H1 (cell line): ENCODE results near the gene CARM1. TPM values are rescaled to one million over a fixed set of nuclear protein-coding genes. Genes with fewer than 3 reads are reported as not detected.

ENCODE experiments used
- CTCF ChIA-PET: fragments of 300-600 bp; sonication (Branson Sonifier 250); formaldehyde crosslinking; loops from one replicate; lab custom pipeline; 2021; ENCODE audit not compliant: partially characterized antibody; lab: Charles Lee
- POLR2A ChIA-PET: fragments of 300-600 bp; sonication (Branson Sonifier 250); formaldehyde crosslinking; loops from one replicate; lab custom pipeline; 2021; ENCODE audit warnings: inconsistent platforms; ENCODE audit not compliant: partially characterized antibody; lab: Charles Lee
- DNase-seq, 2 experiments: peaks; one replicate each; pipeline versions ENCODE4 v3.0.0 to v3.0.0-alpha.2; 2010 to 2022; ENCODE audit warnings: low spot score in 2 of 2, low read depth in 1 of 2, mixed read lengths in 1 of 2
- FAIRE-seq: peaks from 2 replicates; lab custom pipeline; 2011; peaks lifted over from hg19 to GRCh38; lab: Jason Lieb, UNC
- H2AFZ ChIP-seq: 2 replicates; pipeline ENCODE4 v1.8.1; 2012; ENCODE audit warnings: low read length, inconsistent platforms
- H2AK5ac ChIP-seq: 2 replicates; pipeline ENCODE4 v1.6.1; 2013; ENCODE audit warnings: low read depth, low read length
- H2BK120ac ChIP-seq: replicated peaks from 2 replicates; pipeline ENCODE3; 2013; ENCODE audit warnings: low read depth, low read length, inconsistent platforms
- H2BK12ac ChIP-seq: 2 replicates; pipeline ENCODE4 v1.6.1; 2013; ENCODE audit warnings: low read depth, low read length
- H2BK15ac ChIP-seq: 2 replicates; pipeline ENCODE4 v1.6.1; 2013; ENCODE audit warnings: low read length
- H2BK20ac ChIP-seq: 2 replicates; pipeline ENCODE4 v1.6.1; 2013; ENCODE audit warnings: low read length
- H2BK5ac ChIP-seq: 2 replicates; pipeline ENCODE4 v1.6.1; 2013; ENCODE audit warnings: low read depth, low read length
- H3K14ac ChIP-seq: 2 replicates; pipeline ENCODE4 v1.6.1; 2013; ENCODE audit warnings: inconsistent platforms; ENCODE audit not compliant: insufficient read length
- H3K18ac ChIP-seq: 2 replicates; pipeline ENCODE4 v1.6.1; 2013; ENCODE audit warnings: low read length; ENCODE audit errors: extremely low read depth
- H3K23ac ChIP-seq: 2 replicates; pipeline ENCODE4 v1.6.1; 2013; ENCODE audit warnings: inconsistent platforms; ENCODE audit not compliant: insufficient read length
- H3K23me2 ChIP-seq: 2 replicates; pipeline ENCODE4 v1.6.1; 2013; ENCODE audit warnings: low read depth, low read length
- H3K27ac ChIP-seq: 2 replicates; pipeline ENCODE4 v1.6.1; 2011; ENCODE audit warnings: low read depth, low read length, inconsistent platforms
- H3K27me3 ChIP-seq, 4 experiments: replicated peaks in 1 of 4; 1 replicate in 1 of 4; 2 replicates in 3 of 4; pipeline versions ENCODE4 v1.6.1 to v1.8.1; 2011 to 2013; ENCODE audit warnings: low read length in 3 of 4, mild to moderate bottlenecking in 3 of 4, inconsistent platforms in 2 of 4, mixed read lengths in 2 of 4, moderate library complexity in 1 of 4; ENCODE audit not compliant: control insufficient read depth in 3 of 4, insufficient read depth in 3 of 4; ENCODE audit errors: extremely low read depth in 1 of 4
- H3K36me3 ChIP-seq, 4 experiments: 2 replicates each; pipeline versions ENCODE4 v1.6.1 to v1.8.1; 2011 to 2013; ENCODE audit warnings: mild to moderate bottlenecking in 4 of 4, low read length in 3 of 4, moderate library complexity in 2 of 4, control low read depth in 1 of 4, inconsistent platforms in 1 of 4; ENCODE audit not compliant: insufficient read depth in 4 of 4, control insufficient read depth in 2 of 4
- H3K4ac ChIP-seq: replicated peaks from 2 replicates; pipeline ENCODE3; 2013; ENCODE audit warnings: low read length, low read depth, mixed read lengths, inconsistent platforms; ENCODE audit not compliant: insufficient read length
- H3K4me1 ChIP-seq, 4 experiments: replicated peaks in 1 of 4; 1 replicate in 1 of 4; 2 replicates in 3 of 4; pipeline versions ENCODE4 v1.6.1 to v1.8.1; 2011 to 2013; ENCODE audit warnings: low read length in 3 of 4, inconsistent platforms in 2 of 4, mixed read lengths in 1 of 4; ENCODE audit not compliant: insufficient read depth in 4 of 4, control insufficient read depth in 3 of 4
- H3K4me2 ChIP-seq, 2 experiments: 2 replicates each; pipeline versions ENCODE4 v1.6.1 to v1.8.1; 2011 to 2013; ENCODE audit warnings: low read depth in 2 of 2, low read length in 2 of 2, control low read depth in 1 of 2, inconsistent platforms in 1 of 2, mild to moderate bottlenecking in 1 of 2; ENCODE audit not compliant: insufficient read depth in 1 of 2
- H3K4me3 ChIP-seq, 4 experiments: fragments of 200-600, 300-600 bp in 1 of 4; sonication (generic), shearing (Covaris generic), sonication (Bioruptor Twin) in 1 of 4; 2 replicates each; pipeline versions ENCODE4 v1.5.1 to v1.8.1; 2011 to 2016; ENCODE audit warnings: low read length in 4 of 4, low read depth in 3 of 4, control low read depth in 2 of 4, inconsistent platforms in 2 of 4, mild to moderate bottlenecking in 2 of 4, mixed read lengths in 1 of 4, moderate library complexity in 1 of 4; ENCODE audit not compliant: insufficient read depth in 2 of 4; ENCODE audit errors: extremely low read depth in 1 of 4
- H3K56ac ChIP-seq: replicated peaks from 2 replicates; pipeline ENCODE3; 2013; ENCODE audit warnings: low read depth, mild to moderate bottlenecking, mixed read lengths, low read length, inconsistent platforms; ENCODE audit not compliant: insufficient read length
- H3K79me1 ChIP-seq: 2 replicates; pipeline ENCODE4 v1.6.1; 2013; ENCODE audit warnings: low read depth, low read length, control low read depth
- H3K79me2 ChIP-seq, 2 experiments: 2 replicates each; pipeline versions ENCODE4 v1.6.1 to v1.8.1; 2012 to 2013; ENCODE audit warnings: low read length in 2 of 2, mild to moderate bottlenecking in 2 of 2, inconsistent platforms in 1 of 2; ENCODE audit not compliant: insufficient read depth in 2 of 2, control insufficient read depth in 1 of 2
- H3K9ac ChIP-seq, 4 experiments: replicated peaks in 1 of 4; 1 replicate in 1 of 4; 2 replicates in 3 of 4; pipeline versions ENCODE4 v1.6.1 to v1.8.1; 2011 to 2013; ENCODE audit warnings: low read depth in 3 of 4, low read length in 3 of 4, control low read depth in 2 of 4, mild to moderate bottlenecking in 2 of 4, moderate library complexity in 2 of 4, inconsistent platforms in 1 of 4; ENCODE audit errors: extremely low read depth in 1 of 4
- H3K9me3 ChIP-seq, 2 experiments: 2 replicates each; pipeline versions ENCODE4 v1.6.1 to v1.8.1; 2012 to 2013; ENCODE audit warnings: mild to moderate bottlenecking in 2 of 2, moderate library complexity in 2 of 2, control low read depth in 1 of 2, inconsistent platforms in 1 of 2, low read depth in 1 of 2, low read length in 1 of 2, mixed read lengths in 1 of 2; ENCODE audit not compliant: insufficient read depth in 2 of 2
- H4K20me1 ChIP-seq, 2 experiments: replicated peaks in 1 of 2; 2 replicates each; pipeline versions ENCODE3 to v1.8.1; 2011 to 2013; ENCODE audit warnings: inconsistent platforms in 2 of 2, low read length in 2 of 2, mild to moderate bottlenecking in 1 of 2; ENCODE audit not compliant: insufficient read depth in 2 of 2, control insufficient read depth in 1 of 2
- H4K5ac ChIP-seq: 2 replicates; pipeline ENCODE4 v1.6.1; 2013; ENCODE audit warnings: low read length, low read depth, mixed read lengths, inconsistent platforms; ENCODE audit not compliant: insufficient read length
- H4K8ac ChIP-seq: 2 replicates; pipeline ENCODE4 v1.8.0; 2013; ENCODE audit warnings: mild to moderate bottlenecking, moderate library complexity, low read length, inconsistent platforms; ENCODE audit not compliant: insufficient read depth; ENCODE audit errors: extremely low read depth
- H4K91ac ChIP-seq: replicated peaks from 2 replicates; pipeline ENCODE3; 2013; ENCODE audit warnings: low read length, mixed read lengths, inconsistent platforms; ENCODE audit not compliant: insufficient read length
- ASH2L ChIP-seq: fragments of 200-600, 300-600 bp; sonication (generic); IDR thresholded peaks from one replicate; pipeline ENCODE4 v1.7.1; 2017; ENCODE audit warnings: low read length
- ATF3 ChIP-seq: IDR thresholded peaks from 2 replicates; pipeline ENCODE4 v1.6.1; 2011; ENCODE audit warnings: low read depth, mild to moderate bottlenecking, low read length; ENCODE audit not compliant: insufficient read depth
- BACH1 ChIP-seq: IDR thresholded peaks from 2 replicates; pipeline ENCODE4 v1.6.1; 2012; ENCODE audit warnings: low read length, improper control_type of control experiment
- BCL11A ChIP-seq, 2 experiments: IDR thresholded peaks; one replicate each; pipeline ENCODE4 v1.6.1; 2011; ENCODE audit warnings: low read depth in 2 of 2, low read length in 2 of 2, mild to moderate bottlenecking in 2 of 2
- CBX8 ChIP-seq: fragments of 300-800, 300-1000 bp; sonication (generic); IDR thresholded peaks from 2 replicates; pipeline ENCODE4 v1.7.1; 2016; ENCODE audit warnings: low read depth, low read length, borderline replicate concordance
- GABPA ChIP-seq: IDR thresholded peaks from 2 replicates; pipeline ENCODE4 v1.6.1; 2011; ENCODE audit warnings: mild to moderate bottlenecking, low read length, moderate library complexity, borderline replicate concordance; ENCODE audit not compliant: insufficient read depth
- MAX ChIP-seq: IDR thresholded peaks from 2 replicates; pipeline ENCODE4 v1.6.1; 2012; ENCODE audit warnings: inconsistent platforms
- NRF1 ChIP-seq: IDR thresholded peaks from 2 replicates; pipeline ENCODE4 v1.6.1; 2011; ENCODE audit warnings: mild to moderate bottlenecking, low read depth, low read length, improper control_type of control experiment
- RAD21 ChIP-seq, 2 experiments: IDR thresholded peaks in 1 of 2; conservative IDR thresholded peaks in 1 of 2; 2 replicates each; pipeline ENCODE4 v1.6.1; 2011; ENCODE audit warnings: low read depth in 2 of 2, low read length in 2 of 2, improper control_type of control experiment in 1 of 2, inconsistent platforms in 1 of 2, mild to moderate bottlenecking in 1 of 2, moderate library complexity in 1 of 2
- RNF2 ChIP-seq: fragments of 200-900, 300-1000 bp; sonication (generic); IDR thresholded peaks from 2 replicates; pipeline ENCODE4 v1.7.1; 2016; ENCODE audit warnings: borderline replicate concordance, low read depth, mild to moderate bottlenecking, antibody characterized with exemption, low read length; ENCODE audit not compliant: poor library complexity, severe bottlenecking; ENCODE audit errors: missing control alignments
- TAF1 ChIP-seq: IDR thresholded peaks from 2 replicates; pipeline ENCODE4 v1.6.1; 2011; ENCODE audit warnings: mild to moderate bottlenecking, low read depth, low read length
- TCF12 ChIP-seq: IDR thresholded peaks from 2 replicates; pipeline ENCODE4 v1.6.1; 2011; ENCODE audit warnings: low read depth, mild to moderate bottlenecking, low read length
- WGBS, 2 experiments: shearing (Covaris generic) in 1 of 2; methylation state at CpG; one replicate each; pipeline versions ENCODE4 v1.1.6 to v1.1.7; 2013 to 2015; ENCODE audit warnings: low lambda C conversion rate in 2 of 2, mixed read lengths in 2 of 2, inconsistent platforms in 1 of 2, low coverage in 1 of 2, missing lambda C conversion rate in 1 of 2; ENCODE audit not compliant: insufficient replicate concordance in 2 of 2, insufficient coverage in 1 of 2, insufficient read length in 1 of 2; ENCODE audit errors: extremely low coverage in 1 of 2, missing lambda C conversion rate in 1 of 2; 5-methylcytosine and 5-hydroxymethylcytosine counted together
- polyA plus RNA-seq, 7 experiments: library from polyadenylated mRNA; depleted of rRNA in 3 of 7; stranded (reverse) in 5 of 7; unstranded in 2 of 7; fragments of >200 nt in 5 of 7; fragments of 200-250 nt in 2 of 7; gene quantifications; 1 replicate in 5 of 7; 2 replicates in 1 of 7; 4 replicates in 1 of 7; pipeline versions ENCODE4 v1.2.1 to v1.2.3, GENCODE V29; 2011 to 2013; ENCODE audit warnings: missing spikeins in 2 of 7, mixed read lengths in 2 of 7
- total RNA-seq: library from RNA; stranded (reverse); fragmentation: NEBNext Ultra II Directional; extraction: Animal tissue kit (Norgen Biotek cat#: 25700); gene quantifications from 2 replicates; pipeline ENCODE4 v1.2.1, GENCODE V29; 2021

The CARM1 gene
- total and polyA plus RNA-seq, 2 of the 8 experiments (the other 6 are each of a cell fraction or from before 2014, with no cell fraction given) = 134 to 164 TPM

- Histone ChIP-seq H3K4me3 (no peak overlapping the region), H2BK20ac (no peak overlapping the region), H3K23me2 (no peaks in the 10 kb centered on the region), H3K56ac (no peak overlapping the region), H2BK12ac (no peak overlapping the region), H2AFZ (no peak overlapping the region), H4K5ac (no peak overlapping the region), H3K23ac (no peak overlapping the region), H3K27ac (0 out of 2 replicates have a peak overlapping the region, but pooled peaks have one; percentile 3), H3K27me3 (no peaks in the 10 kb centered on the region), H3K14ac (no peak overlapping the region), H2BK15ac (no peak overlapping the region), H2AK5ac (no peak overlapping the region), H3K9ac (0 out of 7 replicates have a peak overlapping the region, but pooled peaks of 1 of the 4 experiments have one; percentile 11), H2BK120ac (no peak overlapping the region), H3K18ac (no peak overlapping the region), H3K36me3 (no peaks in the 10 kb centered on the region), H3K9me3 (no peaks in the 10 kb centered on the region), H4K8ac (peak overlapping the region; percentile 31), H3K79me2 (peaks cover 0 to 83% of the 10 kb centered on the region in 2 experiments; a peak in 2 of 4 replicates), H2BK5ac (no peak overlapping the region), H3K4me1 (peaks cover 14 to 32% (median 27%) of the 10 kb centered on the region in 4 experiments), H4K91ac (no peak overlapping the region), H4K20me1 (peaks cover 10 to 27% of the 10 kb centered on the region in 2 experiments), H3K4ac (peak overlapping the region; percentile 44), H3K79me1 (peaks cover 34% of the 10 kb centered on the region), H3K4me2 (0 out of 4 replicates have a peak overlapping the region, but pooled peaks of 1 of the 2 experiments have one; percentile 14)
- DNase-seq (no peak), FAIRE-seq (no peak)
- ChIA-PET CTCF (interaction anchor here (0.6 to 5.4 kb wide), 7 partner anchors 10 to 1022 kb away, joined by 3 to 29 read pairs (median 7); no protein-coding TSS in a partner anchor), POLR2A (interaction anchor here (3.8 kb wide), 1 partner anchor 15 kb away, joined by 18 read pairs; no protein-coding TSS in a partner anchor)
- 87% methylated on average over 6 of the region's 6 CpGs; no CpG with 5 or more reads in 1 of the 2 experiments for WGBS, 2 experiments
- no peak for TF ChIP-seq BACH1
- no peak for TF ChIP-seq TCF12
- TF ChIP-seq GABPA = no peak
- TF ChIP-seq CBX8 = no peak
- no peak for TF ChIP-seq BCL11A (IDR thresholded peaks at IDR 0.05; ENCODE audit: low read depth in 2 of 2, low read length in 2 of 2)
- TF ChIP-seq MAX = no peak
- no peak for TF ChIP-seq ATF3
- no peak for TF ChIP-seq NRF1
- TF ChIP-seq RAD21 (IDR thresholded peaks at IDR 0.05 in 1 of 2, conservative IDR thresholded peaks at IDR 0.05 in 1 of 2; ENCODE audit: low read depth in 2 of 2, low read length in 2 of 2) = no peak
- TF ChIP-seq RNF2 = no peak
- TF ChIP-seq TAF1 = no peak
- no peak for TF ChIP-seq ASH2L
These were observed 24.0 kb downstream of the CARM1 start for GRCh38 chr19:10895363-10895762.
